ENCODE data around the gene SCN8A. TPM values are rescaled to one million over a fixed set of nuclear protein-coding genes. Genes with fewer than 3 reads are reported as not detected.

Gene SCN8A
- total and polyA plus RNA-seq, 2 donors (not counting 3 experiments of a cell fraction or from before 2014, with no cell fraction given), result 9.4 to 20.4 TPM

DNA sequence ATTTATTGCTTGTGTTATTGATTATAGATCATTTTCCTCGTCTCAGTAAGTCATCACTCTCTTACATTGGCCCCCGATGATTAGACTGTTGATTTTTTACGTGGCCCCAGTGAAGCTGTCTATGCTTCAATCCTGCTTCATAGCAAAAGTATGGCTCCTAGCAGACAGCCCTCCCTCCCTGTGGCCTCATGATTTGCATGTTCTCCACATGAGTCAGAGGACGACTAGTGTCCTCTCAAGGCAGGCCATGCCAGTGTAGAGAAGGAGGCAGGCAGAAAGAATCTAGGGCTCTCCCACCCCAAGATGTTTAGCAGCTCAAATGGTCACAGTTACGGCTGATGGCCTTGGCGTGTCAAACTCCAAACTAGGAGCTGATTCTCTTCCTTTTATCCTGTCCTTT is 197.8 kb downstream of the SCN8A start:
- CTCF ChIA-PET, result interaction anchor here (1.7 kb wide), 1 partner anchor 10 kb away, joined by 3 read pairs; no protein-coding TSS in a partner anchor
- POLR2A ChIA-PET, result no interaction called here
- Histone ChIP-seq H3K9ac (replicated peaks; ENCODE audit: extremely low read depth, insufficient read depth, low read length) (no peak overlapping the region), H2AFZ (ENCODE audit: low read depth, low read length) (no peak overlapping the region), H3K79me2 (ENCODE audit: control insufficient read depth, insufficient read depth, low read length) (no peaks in the 10 kb centered on the region), H4K20me1 (replicated peaks; ENCODE audit: control insufficient read depth, extremely low read depth, insufficient read depth, low read length) (no peaks in the 10 kb centered on the region), H3K36me3 (ENCODE audit: control insufficient read depth in 2 of 2, extremely low read depth in 1 of 2, insufficient read depth in 2 of 2, low read length in 2 of 2) (peaks cover 7 to 12% of the 10 kb centered on the region in 2 experiments), H3K27me3 (ENCODE audit: control insufficient read depth in 2 of 2, insufficient read depth in 2 of 2, low read length in 2 of 2) (no peaks in the 10 kb centered on the region), H3K4me2 (ENCODE audit: insufficient read depth, low read length) (no peak overlapping the region), H3K27ac (ENCODE audit: insufficient read depth, low read depth, low read length) (no peak overlapping the region), H3K4me1 (ENCODE audit: control insufficient read depth, extremely low read depth, insufficient read depth, low read length) (no peaks in the 10 kb centered on the region), H3K9me3 (replicated peaks; ENCODE audit: control insufficient read depth, insufficient read depth, low read length) (no peaks in the 10 kb centered on the region), H3K9me1 (replicated peaks; ENCODE audit: control insufficient read depth, extremely low read depth, insufficient read depth, low read length) (no peaks in the 10 kb centered on the region), H3K4me3 (replicated peaks in 1 of 3; ENCODE audit: insufficient read depth in 1 of 3, low read depth in 1 of 3, low read length in 3 of 3) (no peak overlapping the region)
- dilution Hi-C loops (cut with MboI; ENCODE audit: extremely low pct_ligation_motif_present, low sequenced_read_pairs) (no loop called here), intact Hi-C loops (cut with micrococcal nuclease) (no loop called here)
- no TSS peak for BruUV-seq (replicated peaks)
- DNase-seq (ENCODE audit: low read depth, low spot score) (no peak), FAIRE-seq (no peak)
- no peak for TF ChIP-seq POLR2AphosphoS5 (IDR thresholded peaks at IDR 0.05; ENCODE audit: insufficient read depth, low read depth, low read length)
- TF ChIP-seq, protein P1, sequence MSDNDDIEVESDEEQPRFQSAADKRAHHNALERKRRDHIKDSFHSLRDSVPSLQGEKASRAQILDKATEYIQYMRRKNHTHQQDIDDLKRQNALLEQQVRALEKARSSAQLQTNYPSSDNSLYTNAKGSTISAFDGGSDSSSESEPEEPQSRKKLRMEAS (IDR thresholded peaks at IDR 0.05; ENCODE audit: insufficient read depth, insufficient read length), result no peak
- no peak for TF ChIP-seq POLR2A (IDR thresholded peaks at IDR 0.05; ENCODE audit: low read depth, low read length)
- TF ChIP-seq EZH2 (IDR thresholded peaks at IDR 0.05; ENCODE audit: borderline replicate concordance, low read depth, low read length, severe bottlenecking), result no peak
- TF ChIP-seq, protein P2, sequence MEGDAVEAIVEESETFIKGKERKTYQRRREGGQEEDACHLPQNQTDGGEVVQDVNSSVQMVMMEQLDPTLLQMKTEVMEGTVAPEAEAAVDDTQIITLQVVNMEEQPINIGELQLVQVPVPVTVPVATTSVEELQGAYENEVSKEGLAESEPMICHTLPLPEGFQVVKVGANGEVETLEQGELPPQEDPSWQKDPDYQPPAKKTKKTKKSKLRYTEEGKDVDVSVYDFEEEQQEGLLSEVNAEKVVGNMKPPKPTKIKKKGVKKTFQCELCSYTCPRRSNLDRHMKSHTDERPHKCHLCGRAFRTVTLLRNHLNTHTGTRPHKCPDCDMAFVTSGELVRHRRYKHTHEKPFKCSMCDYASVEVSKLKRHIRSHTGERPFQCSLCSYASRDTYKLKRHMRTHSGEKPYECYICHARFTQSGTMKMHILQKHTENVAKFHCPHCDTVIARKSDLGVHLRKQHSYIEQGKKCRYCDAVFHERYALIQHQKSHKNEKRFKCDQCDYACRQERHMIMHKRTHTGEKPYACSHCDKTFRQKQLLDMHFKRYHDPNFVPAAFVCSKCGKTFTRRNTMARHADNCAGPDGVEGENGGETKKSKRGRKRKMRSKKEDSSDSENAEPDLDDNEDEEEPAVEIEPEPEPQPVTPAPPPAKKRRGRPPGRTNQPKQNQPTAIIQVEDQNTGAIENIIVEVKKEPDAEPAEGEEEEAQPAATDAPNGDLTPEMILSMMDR (IDR thresholded peaks at IDR 0.05; ENCODE audit: extremely low read depth in 1 of 2, insufficient read depth in 1 of 2, low read depth in 1 of 2, low read length in 2 of 2), result no peak
- no peak for TF ChIP-seq FOS (IDR thresholded peaks at IDR 0.05; ENCODE audit: borderline replicate concordance, insufficient read depth, low read length)
- no peak for TF ChIP-seq MYC (IDR thresholded peaks at IDR 0.05; ENCODE audit: low read depth, low read length)
- no peak for TF ChIP-seq JUN (IDR thresholded peaks at IDR 0.05; ENCODE audit: borderline replicate concordance, insufficient read depth, insufficient read length, low read depth)
- TF ChIP-seq GATA2 (IDR thresholded peaks at IDR 0.05; ENCODE audit: insufficient read depth, insufficient read length, low read depth, low read length), result no peak

Measured in endothelial cell of umbilical vein (primary cell).